Measurements from ENCODE around the gene NDUFS6. TPM values are rescaled to one million over a fixed set of nuclear protein-coding genes. Genes with fewer than 3 reads are reported as not detected.
"Not testable (repeated sequence)": the region's sequence is repeated elsewhere in the genome, so short reads cannot be mapped to it uniquely, and the experiment has no call there.

The NDUFS6 gene
- total RNA-seq, 1 donor from 2014 or later = 42.8 TPM

DNA sequence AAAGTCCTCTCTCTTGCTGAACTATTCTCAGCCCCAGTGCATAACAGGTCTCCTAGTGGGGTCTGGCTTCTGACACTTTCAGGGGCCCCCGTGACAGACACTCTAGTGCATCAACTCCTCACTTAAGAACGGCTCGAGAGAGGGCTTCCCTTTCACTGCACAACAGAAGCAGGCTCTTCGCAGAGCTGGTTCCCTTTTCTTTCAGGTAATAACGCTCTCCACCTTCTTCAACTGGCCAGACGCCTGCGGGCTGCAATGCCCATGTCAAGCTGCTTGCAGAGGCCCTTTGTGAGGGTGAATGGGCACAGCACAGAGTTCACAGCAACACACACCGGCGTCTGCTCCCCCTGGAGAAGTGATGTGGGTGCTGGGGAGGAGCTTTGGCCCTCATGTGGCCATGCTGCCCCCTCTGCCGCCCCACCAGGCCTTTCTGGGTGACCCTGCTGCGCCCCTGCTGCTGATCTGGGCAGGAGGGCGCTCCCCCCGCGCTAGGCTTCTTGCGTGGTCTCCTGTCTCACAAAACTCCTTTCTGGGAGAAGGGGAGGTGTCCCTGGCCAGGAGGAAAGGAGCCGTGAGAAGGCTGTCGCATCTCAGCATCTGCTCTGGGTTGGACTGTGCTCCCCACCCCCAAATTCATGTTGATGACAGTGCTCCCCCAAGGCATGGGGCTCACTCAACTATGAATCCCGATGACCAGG, 4.0 kb upstream of the NDUFS6 start:
- DNase-seq (ENCODE audit: low read depth) = no peak

DNA sequence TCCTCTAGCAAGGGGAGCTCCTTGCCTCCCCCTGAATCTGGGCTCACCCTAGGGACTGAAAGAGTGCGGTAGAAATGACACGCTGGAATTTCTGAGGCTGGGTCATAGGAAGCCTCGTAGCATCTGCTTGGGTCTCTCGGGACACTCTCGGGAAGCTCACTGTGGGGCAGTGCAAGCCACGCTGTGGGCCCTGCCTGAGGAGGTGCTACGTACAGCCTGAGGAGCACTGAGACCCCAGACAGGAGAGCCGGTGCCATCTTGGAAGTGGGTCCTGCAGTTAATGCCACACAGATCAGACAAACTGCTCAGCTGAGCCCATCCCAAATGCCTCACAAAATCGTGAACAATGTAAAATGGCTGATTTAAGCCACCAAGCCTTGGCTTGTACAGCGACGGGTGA, 3.4 kb upstream of the NDUFS6 start:
- no peak for DNase-seq (ENCODE audit: low read depth)

DNA sequence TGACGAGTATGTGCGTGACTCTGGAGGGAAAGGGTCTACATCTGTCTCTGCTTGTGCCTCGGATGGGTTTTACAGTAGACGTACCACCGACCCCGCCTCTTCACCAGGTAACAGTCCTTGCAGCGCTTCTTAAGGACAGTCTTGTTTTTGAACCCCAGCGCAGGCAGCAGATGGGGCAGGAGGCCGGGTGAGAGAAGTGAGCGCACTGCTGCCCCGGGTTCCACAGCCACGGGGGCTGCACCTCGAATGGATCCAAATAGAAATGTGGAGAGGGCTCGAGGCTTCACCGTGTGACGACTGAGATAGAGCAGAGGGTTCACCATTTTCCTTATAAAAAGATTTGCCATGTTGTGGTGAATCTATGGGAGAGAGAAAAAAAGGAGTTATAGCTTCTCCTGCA, 2.6 kb upstream of the NDUFS6 start:
- DNase-seq (ENCODE audit: low read depth) = not testable (repeated sequence)

DNA sequence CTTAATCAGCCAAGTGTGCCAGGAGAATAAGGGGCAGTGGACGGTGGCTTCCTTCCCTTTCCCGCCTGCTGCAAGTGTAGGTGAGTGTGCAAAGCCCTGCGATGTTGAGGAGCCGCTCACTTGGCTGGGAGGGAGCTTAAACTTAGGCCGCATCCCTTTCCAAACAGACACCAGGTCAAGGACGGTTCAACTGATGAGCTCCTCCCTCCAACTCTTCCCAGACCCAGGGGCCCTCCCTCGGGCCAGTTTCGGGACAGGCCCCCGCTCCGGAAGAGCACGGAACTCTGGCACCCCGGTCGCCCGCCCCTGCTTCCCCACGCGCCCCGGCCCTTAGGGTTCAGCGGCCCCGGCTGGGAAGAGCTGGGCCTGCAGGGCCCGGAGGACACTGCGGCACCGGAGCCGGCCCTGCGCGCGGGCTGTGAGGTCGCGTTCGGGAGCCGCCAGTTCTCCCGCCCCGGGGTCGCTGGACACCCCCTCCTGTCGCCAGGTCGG, 2.1 kb upstream of the NDUFS6 start:
- no peak for DNase-seq (ENCODE audit: low read depth)

DNA sequence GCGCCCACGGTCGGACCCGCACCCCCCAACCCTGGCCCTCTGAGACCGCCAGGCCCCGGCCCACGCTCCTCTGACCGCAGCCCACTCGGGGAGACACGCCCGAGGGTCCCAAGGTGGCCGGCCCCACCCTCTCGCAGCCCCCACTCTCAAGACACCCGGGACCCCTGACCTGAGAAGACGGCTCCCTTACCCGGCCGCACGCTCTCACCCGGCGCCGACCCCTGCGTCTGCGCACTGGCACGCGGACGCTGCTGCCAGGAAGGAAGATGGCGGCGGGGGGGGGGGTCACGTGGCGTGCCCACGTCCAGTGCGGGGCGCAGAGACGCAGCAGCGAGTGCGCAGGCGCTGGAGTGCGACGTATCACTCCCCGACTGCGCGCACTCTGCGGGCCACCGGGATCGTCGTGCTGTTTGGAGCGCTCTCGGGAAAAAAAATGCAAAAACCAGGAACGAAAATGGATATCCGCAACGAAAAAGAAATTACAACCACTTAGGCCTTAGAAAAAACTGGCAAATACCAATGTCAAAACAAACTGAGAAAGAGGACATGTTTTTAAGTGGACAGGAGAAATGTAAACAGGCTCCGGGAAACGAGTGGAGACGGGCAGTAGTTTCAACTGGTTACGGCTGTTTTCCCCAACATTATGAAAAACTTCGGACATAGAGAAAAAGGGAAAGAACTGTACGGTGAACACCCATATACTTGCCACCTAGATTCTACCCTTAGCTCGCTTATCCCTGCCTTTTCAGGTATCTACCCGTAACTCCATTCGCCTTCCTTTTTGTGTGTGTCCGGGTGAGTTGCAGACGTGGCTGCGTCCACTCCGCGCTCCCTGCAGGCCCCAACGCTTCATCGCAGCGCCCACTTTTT, 1.4 kb upstream of the NDUFS6 start, which contains the start of gene MRPL36:
Gene MRPL36, minus strand, starts transcription at position 236 of the 870 bp plus-strand sequence. CDS start 902 bp downstream, outside the sequence.
- peak; percentile 67 for DNase-seq (ENCODE audit: low read depth)

DNA sequence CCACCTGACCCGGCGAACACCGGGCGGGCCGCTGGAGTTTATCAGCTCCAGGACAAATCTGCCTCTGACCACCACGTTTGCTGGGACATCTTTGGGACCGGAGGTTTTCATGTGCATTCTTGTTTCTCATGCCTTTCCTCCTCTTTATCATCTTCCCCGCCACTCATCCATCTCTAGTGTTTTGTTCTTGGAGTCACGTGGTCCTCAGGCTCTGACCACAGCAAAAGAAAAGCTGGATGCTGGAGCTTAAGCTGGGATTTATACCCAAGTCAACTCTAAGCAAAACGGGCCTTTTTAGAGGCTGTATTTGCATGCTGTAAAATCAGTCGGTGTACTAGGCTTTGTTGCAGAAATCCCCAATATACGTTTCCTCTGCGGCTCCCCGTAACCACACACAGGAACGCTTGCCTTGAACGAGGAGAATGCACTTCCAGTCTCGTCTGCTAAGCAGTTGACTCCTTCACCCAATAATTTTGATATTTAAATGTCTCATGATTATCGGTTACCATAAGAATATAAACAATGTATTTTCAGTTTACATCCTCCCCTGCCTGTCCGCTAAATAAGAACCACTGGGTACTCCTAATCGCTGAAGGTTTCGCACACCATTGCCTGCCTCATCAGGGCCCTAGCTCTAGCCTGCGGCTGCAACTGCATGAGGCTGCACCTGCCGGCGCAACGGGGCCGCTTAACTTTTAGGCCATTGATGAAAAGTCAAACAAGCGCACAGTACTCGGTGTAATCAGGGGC, 560 bp upstream of the NDUFS6 start:
- DNase-seq (ENCODE audit: low read depth) = no peak

DNA sequence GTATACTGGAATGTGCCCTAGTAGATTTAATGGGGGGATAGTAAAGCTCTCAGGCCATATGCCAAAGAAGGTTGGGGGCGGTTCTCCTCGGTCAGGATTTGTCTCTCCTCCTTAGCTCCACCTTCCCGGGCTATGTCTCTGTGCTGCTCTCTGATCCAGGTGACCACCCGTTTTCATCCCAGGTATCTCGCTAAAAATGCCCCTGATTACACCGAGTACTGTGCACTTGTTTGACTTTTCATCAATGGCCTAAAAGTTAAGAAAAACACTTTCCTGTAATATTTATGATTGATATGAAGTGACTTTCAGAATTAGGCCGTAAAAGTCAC, 724 bp downstream of the NDUFS6 start:
- DNase-seq (ENCODE audit: low read depth) = no peak

DNA sequence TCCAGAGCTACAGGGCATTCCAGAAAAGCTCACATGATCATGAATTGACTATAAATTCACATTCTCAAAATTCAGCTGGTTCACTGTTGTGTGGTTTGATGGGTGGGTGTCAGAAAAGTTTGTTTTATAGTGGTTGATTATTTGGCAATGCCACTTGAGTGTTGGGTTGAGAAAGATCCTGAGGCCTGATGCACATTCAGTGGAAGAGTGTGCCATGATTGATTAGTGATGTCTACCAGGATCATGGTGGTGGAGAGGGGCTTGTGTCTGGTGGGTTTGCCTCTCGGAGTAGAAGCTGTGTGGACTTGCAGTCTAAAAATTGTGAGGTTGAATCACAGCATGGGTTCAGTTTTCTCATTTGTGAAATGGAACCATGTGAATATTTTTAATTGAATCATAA, 2.0 kb downstream of the NDUFS6 start:
- no peak for DNase-seq (ENCODE audit: low read depth)

DNA sequence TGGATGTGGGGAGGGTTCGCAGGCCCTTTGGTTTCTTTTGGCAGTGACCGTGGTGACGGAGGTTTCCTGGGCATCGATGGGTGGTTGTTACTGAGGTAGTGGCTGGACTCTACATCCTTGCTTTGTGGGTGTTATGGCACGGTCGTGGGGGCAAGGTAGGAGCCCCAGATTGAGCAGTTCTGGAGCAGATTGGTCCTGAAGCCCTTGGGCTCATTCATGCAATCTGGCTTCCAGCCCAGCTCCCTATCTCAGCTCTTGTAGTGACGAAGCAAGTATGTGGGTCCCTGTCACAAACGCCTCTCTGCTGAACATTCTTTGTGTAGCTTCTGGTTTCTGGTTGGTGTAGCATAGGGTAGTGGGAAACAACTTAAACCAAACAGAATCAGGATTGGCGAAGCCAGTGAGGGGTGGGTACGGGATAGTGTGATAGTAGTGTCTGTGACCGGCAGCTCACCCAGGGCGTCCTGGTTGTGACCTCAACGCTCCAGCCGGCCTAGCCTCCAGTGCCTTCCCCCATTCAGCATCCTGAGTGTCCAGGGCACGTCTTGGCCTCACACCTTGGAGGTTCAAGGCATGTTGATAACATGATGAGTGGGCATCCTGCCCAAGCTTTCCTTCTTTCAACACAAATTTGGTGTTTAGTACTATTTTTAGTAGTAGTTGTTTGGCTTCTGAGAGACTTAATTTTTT, 2.9 kb downstream of the NDUFS6 start:
- no peak for DNase-seq (ENCODE audit: low read depth)

DNA sequence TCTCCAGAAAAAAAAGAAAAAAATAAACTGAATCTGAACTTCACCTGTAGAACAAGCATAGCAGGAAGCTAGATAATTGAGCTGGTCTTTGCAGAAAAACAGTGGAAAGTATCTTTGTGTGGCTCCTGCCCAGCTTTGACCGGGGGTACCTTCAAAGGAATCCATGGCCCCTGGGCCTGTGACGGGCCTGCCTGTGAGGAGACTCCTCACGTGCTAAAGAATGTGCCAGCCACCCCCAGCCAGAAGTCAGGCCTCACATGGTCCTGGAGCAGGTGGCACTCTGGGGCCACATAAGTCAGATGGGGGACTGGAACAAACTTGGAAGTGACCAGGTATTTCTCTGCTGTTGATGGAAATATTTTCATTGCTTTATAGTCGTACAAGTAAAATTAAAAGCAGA, 4.1 kb downstream of the NDUFS6 start:
- DNase-seq (ENCODE audit: low read depth) = no peak

DNA sequence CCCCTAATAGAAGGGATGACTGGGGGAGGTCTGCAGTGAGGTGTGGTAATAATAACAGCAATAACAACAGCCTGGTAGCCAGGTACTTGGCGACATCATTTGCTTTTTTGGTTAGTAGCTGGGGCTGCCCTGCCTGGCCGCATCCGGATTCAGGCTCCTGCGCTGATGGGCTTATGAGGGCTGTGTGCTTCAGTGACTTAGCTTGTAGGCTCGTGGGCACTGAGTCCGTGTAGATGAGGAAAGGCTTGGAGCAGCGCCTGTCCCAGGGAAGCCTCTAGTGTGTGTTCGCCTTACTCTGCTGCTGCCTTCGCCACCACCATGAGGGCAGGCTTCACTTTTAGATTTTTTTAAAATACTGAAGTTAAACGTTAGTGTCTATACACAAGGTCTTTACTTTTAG, 4.5 kb downstream of the NDUFS6 start:
- DNase-seq (ENCODE audit: low read depth) = no peak

DNA sequence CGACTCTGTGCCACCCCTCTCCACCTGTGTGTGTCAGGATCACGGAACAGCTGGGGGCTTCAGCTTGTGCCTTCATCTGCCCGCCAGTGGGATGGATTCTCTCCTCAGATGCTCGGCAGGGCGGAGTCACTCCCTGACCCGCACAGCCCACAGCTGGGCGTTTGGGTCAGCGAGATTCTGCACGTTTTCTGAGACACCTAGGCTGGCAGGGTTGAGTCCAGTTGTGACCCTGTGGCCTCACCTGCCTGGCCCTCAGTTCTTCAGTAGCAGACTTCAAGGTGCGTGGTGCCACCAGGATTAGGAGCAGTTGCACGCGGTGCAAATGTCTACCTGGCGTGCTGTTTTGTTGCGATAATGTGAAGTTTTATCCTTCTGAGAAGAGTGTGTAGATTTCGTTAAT, 5.0 kb downstream of the NDUFS6 start:
- no peak for DNase-seq (ENCODE audit: low read depth)

DNA sequence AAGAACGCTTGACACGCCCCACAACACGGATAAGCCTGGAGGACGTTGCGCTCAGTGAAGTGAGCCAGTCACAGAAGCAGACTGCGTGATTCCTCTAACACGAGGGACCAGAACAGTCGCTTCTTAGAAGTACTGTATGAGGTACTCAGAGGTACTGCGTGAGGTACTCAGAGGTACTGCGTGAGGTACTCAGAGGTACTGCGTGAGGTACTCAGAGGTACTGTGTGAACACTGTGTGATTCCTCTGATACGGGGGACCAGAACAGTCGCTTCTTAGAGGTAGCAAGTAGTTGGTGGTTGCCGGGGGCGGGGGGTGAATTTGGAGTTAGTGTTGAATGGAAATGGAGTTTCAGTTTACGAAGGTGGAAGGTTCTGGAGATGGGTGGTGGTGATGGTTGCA, 5.8 kb downstream of the NDUFS6 start:
- DNase-seq (ENCODE audit: low read depth) = no peak

DNA sequence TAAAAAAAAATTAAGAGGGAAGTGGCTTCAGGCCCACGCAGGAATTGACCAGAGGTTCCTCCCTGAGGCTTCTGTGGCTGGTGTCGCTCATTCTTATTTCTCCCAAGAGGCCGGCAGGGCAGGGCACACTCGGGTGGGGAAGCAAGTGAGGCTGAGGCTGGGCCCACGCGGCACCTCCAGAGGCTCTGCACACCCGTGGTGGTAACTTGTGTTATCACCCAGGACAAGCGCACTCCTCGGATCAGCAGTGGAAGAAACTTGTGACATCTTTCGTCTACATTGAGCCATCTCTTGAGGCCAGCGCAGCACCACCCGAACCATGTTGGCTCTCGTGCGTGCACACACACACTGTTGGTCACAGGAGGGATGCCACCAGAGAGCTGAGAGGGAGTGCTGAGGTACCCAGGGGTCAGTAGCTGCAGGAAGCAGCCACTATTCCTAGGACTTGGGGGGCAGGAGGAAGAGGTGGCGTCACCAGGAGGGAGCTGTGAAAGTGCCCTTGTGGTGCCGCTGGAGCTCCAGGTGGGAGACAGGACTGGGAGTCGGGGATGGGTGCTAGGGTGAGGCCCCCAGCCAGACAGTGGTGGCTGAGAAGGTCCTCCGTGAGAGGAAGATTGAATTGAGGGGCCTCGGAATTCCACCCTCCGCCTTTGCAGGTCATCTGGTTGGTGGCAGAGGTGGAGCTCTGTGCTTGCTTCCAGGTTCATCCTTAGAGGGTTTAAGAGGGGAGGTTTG, 6.4 kb downstream of the NDUFS6 start:
- no peak for DNase-seq (ENCODE audit: low read depth)

DNA sequence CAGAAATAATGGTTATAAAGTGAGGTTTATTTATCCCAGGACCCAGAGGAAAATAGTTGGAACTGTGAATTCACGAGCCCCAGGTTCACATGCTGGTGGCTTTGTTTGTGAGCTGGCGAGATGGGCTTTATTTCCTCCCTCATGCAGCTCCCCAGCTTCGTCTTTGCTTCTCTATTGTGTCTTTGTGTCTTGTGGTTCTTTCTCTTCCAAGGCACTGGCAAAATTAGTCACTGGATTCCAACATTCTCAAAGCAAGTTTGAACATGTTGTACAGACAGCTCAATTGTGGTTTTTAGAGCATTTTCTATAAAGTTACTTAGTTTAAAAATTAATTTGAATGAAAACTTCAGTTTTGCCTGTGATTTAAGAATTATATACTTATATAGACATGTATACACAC, 7.2 kb downstream of the NDUFS6 start:
- peak; percentile 83 for DNase-seq (ENCODE audit: low read depth)

DNA sequence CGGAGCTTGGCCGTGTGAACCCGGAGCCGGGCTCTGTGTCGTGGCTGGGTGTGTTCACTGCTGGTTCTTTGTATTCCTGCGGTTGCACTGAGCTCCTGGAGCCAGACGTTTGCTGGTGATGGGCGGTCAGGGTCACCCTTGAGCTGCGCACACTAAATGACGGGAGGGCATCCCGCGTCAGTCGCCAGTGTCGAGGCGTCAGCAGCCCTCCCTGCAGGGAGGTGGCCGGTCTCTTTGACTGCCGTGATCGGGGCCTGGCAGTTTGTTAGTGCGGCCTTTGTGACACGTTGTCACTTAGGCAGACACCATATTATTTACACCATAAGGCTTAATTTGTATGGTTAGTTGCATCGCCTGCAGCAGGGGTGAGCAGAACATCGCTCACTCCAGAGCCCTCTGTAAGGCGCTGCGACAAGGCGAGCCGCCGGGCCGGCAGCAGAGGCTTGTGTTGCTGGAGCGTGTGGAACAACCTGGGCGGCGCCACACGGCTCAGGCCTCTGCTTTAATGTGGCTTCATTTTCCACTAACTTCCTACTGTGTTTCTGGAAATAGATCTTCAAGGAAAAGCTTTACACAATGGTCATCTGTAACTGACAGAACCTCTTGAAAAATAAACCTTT, 8.3 kb downstream of the NDUFS6 start:
- no peak for DNase-seq (ENCODE audit: low read depth)

DNA sequence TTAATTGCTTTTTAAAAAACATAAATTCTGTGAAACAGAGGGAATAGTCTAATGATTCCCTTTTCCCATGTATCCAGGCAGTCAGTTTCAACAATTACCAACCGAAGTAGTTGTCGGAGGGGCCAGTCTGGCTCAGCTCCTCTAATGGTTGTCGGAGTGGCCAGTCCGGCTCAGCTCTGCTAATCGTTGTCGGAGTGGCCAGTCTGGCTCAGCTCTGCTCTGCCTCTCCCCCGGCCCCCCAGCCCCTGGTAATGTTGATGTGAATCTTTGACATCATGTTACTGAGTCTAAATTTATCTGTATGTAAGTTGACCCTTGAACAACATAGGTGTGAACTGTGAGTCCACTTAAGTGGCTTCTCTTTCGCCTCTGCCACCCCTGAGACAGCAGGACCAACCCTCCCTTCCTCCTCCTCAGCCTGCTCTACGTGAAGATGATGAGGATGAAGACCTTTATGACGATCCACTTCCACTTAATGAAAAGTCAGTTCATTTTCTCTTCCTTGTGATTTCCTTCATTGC, 9.4 kb downstream of the NDUFS6 start:
- no peak for DNase-seq (ENCODE audit: low read depth)

DNA sequence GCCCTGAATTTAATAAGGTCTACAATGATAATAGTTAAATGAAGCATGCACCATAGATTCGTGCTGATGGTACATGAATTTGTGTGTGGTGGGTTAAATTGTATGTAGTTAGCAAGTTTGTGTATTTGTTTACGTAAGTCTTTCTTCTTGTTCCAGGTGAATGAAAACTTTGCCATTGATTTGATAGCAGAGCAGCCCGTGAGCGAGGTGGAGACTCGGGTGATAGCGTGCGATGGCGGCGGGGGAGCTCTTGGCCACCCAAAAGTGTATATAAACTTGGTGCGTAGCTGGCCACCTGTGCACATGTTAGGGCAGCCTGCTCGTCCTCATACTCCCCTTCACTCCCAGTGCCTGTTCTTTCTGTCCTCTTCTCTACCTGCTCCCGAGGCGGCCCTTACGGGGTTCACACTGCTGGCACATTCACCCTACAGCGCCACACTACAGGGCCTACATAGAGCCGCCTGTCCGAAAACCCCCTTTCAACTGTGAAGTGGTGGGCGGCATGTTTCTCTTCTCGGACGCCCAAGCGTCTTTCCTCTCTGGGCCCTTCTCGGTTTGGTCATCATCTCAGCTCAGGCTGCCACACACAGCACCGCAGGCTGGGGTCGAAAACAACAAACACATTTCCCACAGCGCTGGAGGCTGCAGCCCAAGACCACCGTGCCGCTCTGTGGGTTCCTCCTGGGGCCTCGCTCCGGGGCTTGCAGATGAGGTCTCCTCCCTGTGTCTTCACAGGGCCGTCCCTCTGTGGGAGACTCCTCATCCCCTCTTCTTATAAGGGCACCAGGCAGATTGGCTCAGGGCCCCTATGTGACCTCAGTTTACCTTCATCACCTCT, 13.2 kb downstream of the NDUFS6 start:
- DNase-seq (ENCODE audit: low read depth) = no peak

DNA sequence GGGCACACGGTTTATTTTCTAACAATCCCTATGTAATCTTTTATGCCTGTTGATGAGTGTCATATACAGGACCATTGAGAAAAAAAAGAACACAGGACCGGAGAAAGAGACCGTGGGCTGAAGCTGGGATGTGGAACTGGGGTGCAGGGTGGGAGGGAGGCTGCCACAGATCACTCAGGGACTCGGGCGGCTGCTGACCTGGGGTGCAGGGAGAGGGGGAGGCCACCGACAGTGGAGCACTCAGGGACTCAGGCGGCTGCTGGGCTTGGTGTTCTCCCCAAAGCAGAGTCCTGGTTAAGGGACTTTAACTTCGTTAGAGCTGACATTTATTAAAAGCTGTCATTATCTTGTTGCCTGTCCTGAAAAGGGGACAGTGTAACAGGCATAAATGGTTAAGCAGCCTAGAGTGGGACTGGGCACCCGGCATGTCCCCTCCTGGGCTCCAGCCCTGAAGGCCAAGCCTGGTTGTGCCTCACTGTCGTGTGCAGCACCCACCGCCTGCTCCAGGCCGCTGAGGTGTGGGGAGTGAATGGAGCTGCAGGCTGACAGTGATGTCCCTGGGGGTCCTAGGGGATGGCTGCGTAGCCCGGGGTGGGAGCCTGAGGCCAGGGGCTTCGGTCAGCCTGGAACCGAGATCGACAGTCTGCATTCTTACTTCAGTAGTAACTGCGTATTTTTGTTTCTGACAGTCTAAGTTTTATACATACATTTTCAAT, 14.0 kb downstream of the NDUFS6 start:
- no peak for DNase-seq (ENCODE audit: low read depth)
